H7 (cell line): Measurements from ENCODE around the gene GBX1. TPM values are rescaled to one million over a fixed set of nuclear protein-coding genes. Genes with fewer than 3 reads are reported as not detected.

Experiments used
- DNase-seq: peaks from one replicate; pipeline ENCODE4 v3.0.0; 2012
- H3K27me3 ChIP-seq: 2 replicates; pipeline ENCODE4 v1.6.0; 2011; ENCODE audit warnings: mild to moderate bottlenecking, low read length; ENCODE audit not compliant: control insufficient read depth, insufficient read depth
- H3K36me3 ChIP-seq: replicated peaks from 2 replicates; pipeline ENCODE4 v1.5.1; 2011; ENCODE audit warnings: low read length; ENCODE audit not compliant: control insufficient read depth, insufficient read depth
- H3K4me3 ChIP-seq: 2 replicates; pipeline ENCODE4 v1.5.1; 2011; ENCODE audit warnings: low read depth, mild to moderate bottlenecking, control low read depth, low read length, moderate library complexity; ENCODE audit not compliant: insufficient read depth
- total RNA-seq: library from RNA; depleted of rRNA; stranded (reverse); fragments of >200 nt; shearing (Covaris generic); gene quantifications from 2 replicates; pipeline ENCODE4 v1.2.3, GENCODE V29; 2014

GBX1 gene
- total RNA-seq, 1 experiment from 2014 or later = 0.62 TPM

GRCh38 chr7:151117565-151117964 lies 49.9 kb downstream of the GBX1 start:
- Histone ChIP-seq H3K36me3 (peaks cover 11% of the 10 kb centered on the region), H3K27me3 (peaks cover 3% of the 10 kb centered on the region; the same call in 1 of the 2 replicates), H3K4me3 (no peak overlapping the region)
- DNase-seq = no peak

GRCh38 chr7:151116603-151117440 lies 50.7 kb downstream of the GBX1 start:
- H3K27me3 ChIP-seq = peaks cover 3% of the 10 kb centered on the region; the same call in 1 of the 2 replicates
- peaks cover 11% of the 10 kb centered on the region for H3K36me3 ChIP-seq
- H3K4me3 ChIP-seq = no peak overlapping the region
- DNase-seq = no peak

GRCh38 chr7:151115836-151116418 lies 51.6 kb downstream of the GBX1 start:
- peaks cover 3% of the 10 kb centered on the region; the same call in 1 of the 2 replicates for H3K27me3 ChIP-seq
- DNase-seq = peak; percentile 78
- H3K4me3 ChIP-seq = peak overlapping the region; percentile 16; the same call in 1 of the 2 replicates
- H3K36me3 ChIP-seq = peaks cover 11% of the 10 kb centered on the region

GRCh38 chr7:151115121-151115835 lies 52.2 kb downstream of the GBX1 start:
- Histone ChIP-seq H3K27me3 (peaks cover 3% of the 10 kb centered on the region; the same call in 1 of the 2 replicates), H3K4me3 (peak overlapping the region; percentile 22; the same call in 1 of the 2 replicates), H3K36me3 (peaks cover 8% of the 10 kb centered on the region)
- DNase-seq = peak; percentile 91

- peaks cover 7% of the 10 kb centered on the region for H3K36me3 ChIP-seq
- DNase-seq = peak; percentile 94
- peak overlapping the region; percentile 22 for H3K4me3 ChIP-seq
- peaks cover 3% of the 10 kb centered on the region; the same call in 1 of the 2 replicates for H3K27me3 ChIP-seq
Observed at GRCh38 chr7:151114151-151115090, 53.1 kb downstream of the GBX1 start.

GRCh38 chr7:151113344-151114150 lies 53.9 kb downstream of the GBX1 start:
- peak; percentile 82 for DNase-seq
- peaks cover 3% of the 10 kb centered on the region; the same call in 1 of the 2 replicates for H3K27me3 ChIP-seq
- H3K4me3 ChIP-seq = no peak overlapping the region
- H3K36me3 ChIP-seq = no peaks in the 10 kb centered on the region; the same call in none of the 2 replicates

- peak; percentile 98 for DNase-seq
- Histone ChIP-seq H3K4me3 (no peak overlapping the region), H3K27me3 (peaks cover 3% of the 10 kb centered on the region; the same call in 1 of the 2 replicates), H3K36me3 (no peaks in the 10 kb centered on the region)
Observed at GRCh38 chr7:151110941-151111645, 56.4 kb downstream of the GBX1 start.

- H3K36me3 ChIP-seq = no peaks in the 10 kb centered on the region
- DNase-seq = no peak
- no peaks in the 10 kb centered on the region for H3K27me3 ChIP-seq
- no peak overlapping the region for H3K4me3 ChIP-seq
Observed at GRCh38 chr7:151110236-151110940, 57.1 kb downstream of the GBX1 start.

- Histone ChIP-seq H3K27me3 (no peaks in the 10 kb centered on the region), H3K4me3 (no peak overlapping the region), H3K36me3 (no peaks in the 10 kb centered on the region)
- DNase-seq = peak; percentile 89
Observed at GRCh38 chr7:151109094-151110048, 58.1 kb downstream of the GBX1 start.

- Histone ChIP-seq H3K36me3 (no peaks in the 10 kb centered on the region), H3K27me3 (no peaks in the 10 kb centered on the region), H3K4me3 (no peak overlapping the region)
- peak; percentile 56 for DNase-seq
Observed at GRCh38 chr7:151107882-151108281, 59.6 kb downstream of the GBX1 start.

- Histone ChIP-seq H3K4me3 (no peak overlapping the region), H3K27me3 (no peaks in the 10 kb centered on the region), H3K36me3 (no peaks in the 10 kb centered on the region)
- peak; percentile 89 for DNase-seq
Observed at GRCh38 chr7:151104411-151105235, 62.9 kb downstream of the GBX1 start.
